ENCODE results near the gene CDHR2. TPM values are rescaled to one million over a fixed set of nuclear protein-coding genes. Genes with fewer than 3 reads are reported as not detected.

CDHR2 gene
- total and polyA plus RNA-seq, 2 donors (not counting 3 experiments of a cell fraction or from before 2014, with no cell fraction given): not detected

DNA sequence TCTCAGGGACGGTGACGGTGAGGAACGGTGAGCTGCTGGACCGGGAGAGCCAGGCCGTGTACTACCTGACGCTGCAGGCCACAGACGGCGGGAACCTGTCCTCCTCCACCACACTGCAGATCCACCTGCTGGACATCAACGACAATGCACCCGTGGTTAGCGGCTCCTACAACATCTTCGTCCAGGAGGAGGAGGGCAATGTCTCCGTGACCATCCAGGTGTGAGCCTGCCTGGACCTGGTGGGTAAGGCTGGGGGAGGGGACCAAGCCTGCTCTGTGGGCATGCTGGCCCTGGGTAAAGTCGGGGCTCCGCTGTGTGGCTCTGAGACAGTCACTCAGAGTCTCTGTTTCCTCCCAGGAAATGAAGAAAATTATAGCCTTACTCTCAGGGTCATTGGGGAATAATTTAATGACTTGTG lies 29.3 kb downstream of the CDHR2 start:
- no peaks in the 10 kb centered on the region for H3K27me3 ChIP-seq (ENCODE audit: control insufficient read depth in 2 of 2, insufficient read depth in 2 of 2, low read length in 2 of 2)
- no peak overlapping the region for H3K4me2 ChIP-seq (ENCODE audit: insufficient read depth, low read length)
- H3K27ac ChIP-seq (ENCODE audit: insufficient read depth, low read depth, low read length): no peak overlapping the region
- intact Hi-C loops (cut with micrococcal nuclease): loop anchor here (1.0 kb wide), 1 partner anchor 162 kb away; the partner anchor contains the start of gene CLTB
- dilution Hi-C loops (cut with MboI; ENCODE audit: extremely low pct_ligation_motif_present, low sequenced_read_pairs): no loop called here
- BruUV-seq (replicated peaks): no TSS peak
- TF ChIP-seq, protein P1, sequence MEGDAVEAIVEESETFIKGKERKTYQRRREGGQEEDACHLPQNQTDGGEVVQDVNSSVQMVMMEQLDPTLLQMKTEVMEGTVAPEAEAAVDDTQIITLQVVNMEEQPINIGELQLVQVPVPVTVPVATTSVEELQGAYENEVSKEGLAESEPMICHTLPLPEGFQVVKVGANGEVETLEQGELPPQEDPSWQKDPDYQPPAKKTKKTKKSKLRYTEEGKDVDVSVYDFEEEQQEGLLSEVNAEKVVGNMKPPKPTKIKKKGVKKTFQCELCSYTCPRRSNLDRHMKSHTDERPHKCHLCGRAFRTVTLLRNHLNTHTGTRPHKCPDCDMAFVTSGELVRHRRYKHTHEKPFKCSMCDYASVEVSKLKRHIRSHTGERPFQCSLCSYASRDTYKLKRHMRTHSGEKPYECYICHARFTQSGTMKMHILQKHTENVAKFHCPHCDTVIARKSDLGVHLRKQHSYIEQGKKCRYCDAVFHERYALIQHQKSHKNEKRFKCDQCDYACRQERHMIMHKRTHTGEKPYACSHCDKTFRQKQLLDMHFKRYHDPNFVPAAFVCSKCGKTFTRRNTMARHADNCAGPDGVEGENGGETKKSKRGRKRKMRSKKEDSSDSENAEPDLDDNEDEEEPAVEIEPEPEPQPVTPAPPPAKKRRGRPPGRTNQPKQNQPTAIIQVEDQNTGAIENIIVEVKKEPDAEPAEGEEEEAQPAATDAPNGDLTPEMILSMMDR (IDR thresholded peaks at IDR 0.05; ENCODE audit: extremely low read depth in 1 of 2, insufficient read depth in 1 of 2, low read depth in 1 of 2, low read length in 2 of 2): peak; percentile 35 to 62
- TF ChIP-seq GATA2 (IDR thresholded peaks at IDR 0.05; ENCODE audit: insufficient read depth, insufficient read length, low read depth, low read length): no peak
- peak; percentile 74 for FAIRE-seq
- no peaks in the 10 kb centered on the region for H4K20me1 ChIP-seq (replicated peaks; ENCODE audit: control insufficient read depth, extremely low read depth, insufficient read depth, low read length)
- DNase-seq (ENCODE audit: low read depth, low spot score): peak; percentile 43
- no peaks in the 10 kb centered on the region for H3K9me1 ChIP-seq (replicated peaks; ENCODE audit: control insufficient read depth, extremely low read depth, insufficient read depth, low read length)
- no peaks in the 10 kb centered on the region for H3K4me1 ChIP-seq (ENCODE audit: control insufficient read depth, extremely low read depth, insufficient read depth, low read length)
- H3K36me3 ChIP-seq (ENCODE audit: control insufficient read depth in 2 of 2, extremely low read depth in 1 of 2, insufficient read depth in 2 of 2, low read length in 2 of 2): no peaks in the 10 kb centered on the region
- H3K9me3 ChIP-seq (replicated peaks; ENCODE audit: control insufficient read depth, insufficient read depth, low read length): no peaks in the 10 kb centered on the region
- POLR2A ChIA-PET: no interaction called here
- H3K79me2 ChIP-seq (ENCODE audit: control insufficient read depth, insufficient read depth, low read length): no peaks in the 10 kb centered on the region
- CTCF ChIA-PET: interaction anchor here (1.0 to 1.8 kb wide), 3 partner anchors 8 to 82 kb away, joined by 4 to 5 read pairs (median 5); no protein-coding TSS in a partner anchor
- no peak overlapping the region for H2AFZ ChIP-seq (ENCODE audit: low read depth, low read length)
- H3K4me3 ChIP-seq (replicated peaks in 1 of 3; ENCODE audit: insufficient read depth in 1 of 3, low read depth in 1 of 3, low read length in 3 of 3): no peak overlapping the region
- no peak overlapping the region for H3K9ac ChIP-seq (replicated peaks; ENCODE audit: extremely low read depth, insufficient read depth, low read length)

DNA sequence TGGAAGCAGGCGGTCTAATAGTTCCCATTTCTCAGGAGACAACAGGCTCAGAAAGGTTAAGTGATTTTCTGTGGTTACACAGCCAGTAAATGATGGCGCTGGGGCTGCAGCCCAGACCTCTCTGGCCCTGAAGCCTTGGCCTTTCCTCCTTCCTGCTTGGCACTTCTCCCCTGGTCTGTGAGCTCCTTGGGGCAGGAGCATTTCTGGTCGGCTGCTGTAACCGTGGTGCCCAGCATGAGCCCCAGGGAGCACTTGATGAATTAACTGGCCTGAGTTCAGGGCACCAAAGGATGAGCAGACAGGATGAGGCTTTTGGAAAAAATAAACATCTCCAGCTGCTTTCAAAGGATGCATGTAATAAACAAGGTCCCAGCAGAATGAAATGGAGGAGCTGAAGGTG lies 30.2 kb downstream of the CDHR2 start:
- ChIA-PET POLR2A (no interaction called here), CTCF (interaction anchor here (1.0 to 1.8 kb wide), 5 partner anchors 8 to 163 kb away, joined by 3 to 5 read pairs (median 4); partner anchors contain the start of gene CLTB)
- H3K36me3 ChIP-seq (ENCODE audit: control insufficient read depth in 2 of 2, extremely low read depth in 1 of 2, insufficient read depth in 2 of 2, low read length in 2 of 2): no peaks in the 10 kb centered on the region
- no peaks in the 10 kb centered on the region for H3K79me2 ChIP-seq (ENCODE audit: control insufficient read depth, insufficient read depth, low read length)
- no peaks in the 10 kb centered on the region for H3K27me3 ChIP-seq (ENCODE audit: control insufficient read depth in 2 of 2, insufficient read depth in 2 of 2, low read length in 2 of 2)
- H3K27ac ChIP-seq (ENCODE audit: insufficient read depth, low read depth, low read length): no peak overlapping the region
- H3K9me3 ChIP-seq (replicated peaks; ENCODE audit: control insufficient read depth, insufficient read depth, low read length): no peaks in the 10 kb centered on the region
- intact Hi-C loops (cut with micrococcal nuclease): no loop called here
- no peak overlapping the region for H3K4me3 ChIP-seq (replicated peaks in 1 of 3; ENCODE audit: insufficient read depth in 1 of 3, low read depth in 1 of 3, low read length in 3 of 3)
- H3K9me1 ChIP-seq (replicated peaks; ENCODE audit: control insufficient read depth, extremely low read depth, insufficient read depth, low read length): no peaks in the 10 kb centered on the region
- no peak overlapping the region for H2AFZ ChIP-seq (ENCODE audit: low read depth, low read length)
- FAIRE-seq (no peak), DNase-seq (ENCODE audit: low read depth, low spot score) (no peak)
- no peak overlapping the region for H3K9ac ChIP-seq (replicated peaks; ENCODE audit: extremely low read depth, insufficient read depth, low read length)
- BruUV-seq (replicated peaks): no TSS peak
- no peak overlapping the region for H3K4me2 ChIP-seq (ENCODE audit: insufficient read depth, low read length)
- TF ChIP-seq, protein P2, sequence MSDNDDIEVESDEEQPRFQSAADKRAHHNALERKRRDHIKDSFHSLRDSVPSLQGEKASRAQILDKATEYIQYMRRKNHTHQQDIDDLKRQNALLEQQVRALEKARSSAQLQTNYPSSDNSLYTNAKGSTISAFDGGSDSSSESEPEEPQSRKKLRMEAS (IDR thresholded peaks at IDR 0.05; ENCODE audit: insufficient read depth, insufficient read length): no peak
- TF ChIP-seq GATA2 (IDR thresholded peaks at IDR 0.05; ENCODE audit: insufficient read depth, insufficient read length, low read depth, low read length): no peak
- no peak for TF ChIP-seq EZH2 (IDR thresholded peaks at IDR 0.05; ENCODE audit: borderline replicate concordance, low read depth, low read length, severe bottlenecking)
- TF ChIP-seq, protein P1 (IDR thresholded peaks at IDR 0.05; ENCODE audit: extremely low read depth in 1 of 2, insufficient read depth in 1 of 2, low read depth in 1 of 2, low read length in 2 of 2): no peak
- no peaks in the 10 kb centered on the region for H3K4me1 ChIP-seq (ENCODE audit: control insufficient read depth, extremely low read depth, insufficient read depth, low read length)
- H4K20me1 ChIP-seq (replicated peaks; ENCODE audit: control insufficient read depth, extremely low read depth, insufficient read depth, low read length): no peaks in the 10 kb centered on the region
- dilution Hi-C loops (cut with MboI; ENCODE audit: extremely low pct_ligation_motif_present, low sequenced_read_pairs): no loop called here

Measured in endothelial cell of umbilical vein (primary cell).